Body of pancreas (tissue), 4 donors: ENCODE measurements around the gene DRP2.

ENCODE experiments used
- CTCF ChIP-seq, 7 experiments: fragments of 450-650 bp in 4 of 7; fragments of 200-600 bp in 3 of 7; sonication (generic) in 3 of 7; IDR thresholded peaks; one replicate each; pipeline ENCODE4 v1.5.1; 2016 to 2019; ENCODE audit warnings: antibody characterized with exemption in 7 of 7
- POLR2A ChIP-seq, 3 donors: fragments of 450-650 bp; IDR thresholded peaks; one replicate each; pipeline ENCODE4 v1.6.1; 2016; ENCODE audit warnings: antibody characterized with exemption in 3 of 3, mild to moderate bottlenecking in 2 of 3

GRCh38 chrX:101190736-101191135 lies 28.9 kb upstream of the DRP2 start:
- no peak for TF ChIP-seq CTCF (IDR thresholded peaks at IDR 0.05)
- no peak for TF ChIP-seq POLR2A (IDR thresholded peaks at IDR 0.05)
